ENCODE measurements around the gene RNF11. TPM values are rescaled to one million over a fixed set of nuclear protein-coding genes. Genes with fewer than 3 reads are reported as not detected.

Gene RNF11
- total RNA-seq, 2 donors from 2014 or later: 75.1 to 81.5 TPM

GRCh38 chr1:51210676-51211075, 25.4 kb upstream of the RNF11 start:
- no peaks in the 10 kb centered on the region for H3K9me3 ChIP-seq
- 86% methylated on average over 3 of the region's 3 CpGs for WGBS
- no peak overlapping the region for H3K27ac ChIP-seq

GRCh38 chr1:51214615-51215131, 21.4 kb upstream of the RNF11 start:
- no peak for DNase-seq (ENCODE audit: low spot score)
- Histone ChIP-seq H3K9me3 (no peaks in the 10 kb centered on the region), H3K27me3 (replicated peaks; ENCODE audit: insufficient read depth) (no peaks in the 10 kb centered on the region), H3K4me3 (no peak overlapping the region), H3K4me1 (replicated peaks) (no peaks in the 10 kb centered on the region), H3K27ac (no peak overlapping the region), H3K36me3 (no peaks in the 10 kb centered on the region)
- TF ChIP-seq CTCF (IDR thresholded peaks at IDR 0.05): no peak
- TF ChIP-seq POLR2AphosphoS5 (IDR thresholded peaks at IDR 0.05): no peak
- TF ChIP-seq POLR2A (IDR thresholded peaks at IDR 0.05): no peak
- 21% methylated on average over 7 of the region's 7 CpGs for WGBS
- intact Hi-C loops (cut with DNase I): no loop called here

More at GRCh38 chr1:51210676-51211075, 25.4 kb upstream of the RNF11 start:
- Histone ChIP-seq H3K4me3 (no peak overlapping the region), H3K27me3 (replicated peaks; ENCODE audit: insufficient read depth) (no peaks in the 10 kb centered on the region), H3K4me1 (replicated peaks) (no peaks in the 10 kb centered on the region), H3K36me3 (no peaks in the 10 kb centered on the region)
- no peak for DNase-seq (ENCODE audit: low spot score)
- TF ChIP-seq POLR2A (IDR thresholded peaks at IDR 0.05): no peak
- no peak for TF ChIP-seq CTCF (IDR thresholded peaks at IDR 0.05)
- TF ChIP-seq POLR2AphosphoS5 (IDR thresholded peaks at IDR 0.05): no peak
- intact Hi-C loops (cut with DNase I): no loop called here

- no peak for DNase-seq (ENCODE audit: low spot score)
- WGBS: 96% methylated on average over 1 of the region's 1 CpG
Observed at GRCh38 chr1:51215169-51215568, 20.9 kb upstream of the RNF11 start.

GRCh38 chr1:51216631-51217030, 19.4 kb upstream of the RNF11 start:
- intact Hi-C loops (cut with DNase I): no loop called here
- 85% methylated on average over 4 of the region's 4 CpGs for WGBS

More at GRCh38 chr1:51215169-51215568, 20.9 kb upstream of the RNF11 start:
- Histone ChIP-seq H3K36me3 (no peaks in the 10 kb centered on the region), H3K9me3 (no peaks in the 10 kb centered on the region), H3K27me3 (replicated peaks; ENCODE audit: insufficient read depth) (no peaks in the 10 kb centered on the region), H3K27ac (no peak overlapping the region), H3K4me1 (replicated peaks) (no peaks in the 10 kb centered on the region), H3K4me3 (no peak overlapping the region)
- TF ChIP-seq POLR2A (IDR thresholded peaks at IDR 0.05): no peak
- no peak for TF ChIP-seq POLR2AphosphoS5 (IDR thresholded peaks at IDR 0.05)
- intact Hi-C loops (cut with DNase I): no loop called here

GRCh38 chr1:51217101-51217500, 19.0 kb upstream of the RNF11 start:
- Histone ChIP-seq H3K27ac (no peak overlapping the region), H3K36me3 (no peaks in the 10 kb centered on the region), H3K27me3 (replicated peaks; ENCODE audit: insufficient read depth) (no peaks in the 10 kb centered on the region), H3K4me3 (no peak overlapping the region), H3K9me3 (no peaks in the 10 kb centered on the region), H3K4me1 (replicated peaks) (no peaks in the 10 kb centered on the region)
- no peak for DNase-seq (ENCODE audit: low spot score)
- TF ChIP-seq POLR2A (IDR thresholded peaks at IDR 0.05) (no peak), POLR2AphosphoS5 (IDR thresholded peaks at IDR 0.05) (no peak), CTCF (IDR thresholded peaks at IDR 0.05) (no peak)
- intact Hi-C loops (cut with DNase I): no loop called here
- WGBS: 90% methylated on average over 2 of the region's 2 CpGs

More at GRCh38 chr1:51216631-51217030, 19.4 kb upstream of the RNF11 start:
- H3K9me3 ChIP-seq: no peaks in the 10 kb centered on the region
- no peak for TF ChIP-seq POLR2AphosphoS5 (IDR thresholded peaks at IDR 0.05)
- no peak for TF ChIP-seq POLR2A (IDR thresholded peaks at IDR 0.05)
- no peak for TF ChIP-seq CTCF (IDR thresholded peaks at IDR 0.05)
- H3K27ac ChIP-seq: no peak overlapping the region
- no peaks in the 10 kb centered on the region for H3K4me1 ChIP-seq (replicated peaks)
- H3K4me3 ChIP-seq: no peak overlapping the region
- no peaks in the 10 kb centered on the region for H3K27me3 ChIP-seq (replicated peaks; ENCODE audit: insufficient read depth)
- DNase-seq (ENCODE audit: low spot score): no peak
- no peaks in the 10 kb centered on the region for H3K36me3 ChIP-seq

Data from prostate gland (tissue), 2 donors.